ENCODE results near the gene MICB. TPM values are rescaled to one million over a fixed set of nuclear protein-coding genes. Genes with fewer than 3 reads are reported as not detected.
A peak's percentile ranks its signal among the peaks of the same experiment; 100 is the strongest.

The MICB gene
- total RNA-seq, 2 donors from 2014 or later: 1.6 to 3.1 TPM

- no peak overlapping the region for H3K27ac ChIP-seq
- TF ChIP-seq CTCF (IDR thresholded peaks at IDR 0.05): no peak
- peaks cover 22% of the 10 kb centered on the region for H3K36me3 ChIP-seq
- H3K9me3 ChIP-seq: no peaks in the 10 kb centered on the region
- H3K27me3 ChIP-seq: no peaks in the 10 kb centered on the region
- H3K4me1 ChIP-seq: peaks cover 0 to 35% of the 10 kb centered on the region in 2 donors
- H3K4me3 ChIP-seq: no peak overlapping the region
- DNase-seq (ENCODE audit: low spot score): no peak
Observed at GRCh38 chr6:31544676-31545075, 46.7 kb downstream of the MICB start.

- Histone ChIP-seq H3K4me1 (peaks cover 0 to 29% of the 10 kb centered on the region in 2 donors), H3K4me3 (no peak overlapping the region)
- no peak for DNase-seq (ENCODE audit: low spot score)
Observed at GRCh38 chr6:31545291-31545690, 47.3 kb downstream of the MICB start.

GRCh38 chr6:31546339-31546957 is 48.5 kb downstream of the MICB start, which contains the start of gene ATP6V1G2:
Gene ATP6V1G2, minus strand, starts transcription at chr6:31546608. Its CDS starts 49 bp downstream, at chr6:31546559.
- H3K4me3 ChIP-seq: peak within 1 kb of the TSS; percentile 43 to 50
- TF ChIP-seq CTCF (IDR thresholded peaks at IDR 0.05): peak; percentile 89 to 98
- peaks cover 0 to 26% of the 10 kb centered on the region in 2 donors for H3K4me1 ChIP-seq
- DNase-seq (ENCODE audit: low spot score): peak; percentile 93
- no peaks in the 10 kb centered on the region for H3K9me3 ChIP-seq
- H3K27ac ChIP-seq: peak within 1 kb of the TSS; percentile 88 to 89
- H3K27me3 ChIP-seq: no peaks in the 10 kb centered on the region
- peaks cover 23% of the 10 kb centered on the region for H3K36me3 ChIP-seq

More at GRCh38 chr6:31545291-31545690, 47.3 kb downstream of the MICB start:
- peaks cover 17% of the 10 kb centered on the region for H3K36me3 ChIP-seq
- H3K27me3 ChIP-seq: no peaks in the 10 kb centered on the region
- H3K27ac ChIP-seq: no peak overlapping the region
- no peaks in the 10 kb centered on the region for H3K9me3 ChIP-seq
- TF ChIP-seq CTCF (IDR thresholded peaks at IDR 0.05): no peak

GRCh38 chr6:31546958-31547726 is 49.2 kb downstream of the MICB start, which contains the start of gene NFKBIL1:
Gene NFKBIL1, plus strand, starts transcription at chr6:31547608. Its CDS starts 87 bp downstream, at chr6:31547695.
- H3K27me3 ChIP-seq: no peaks in the 10 kb centered on the region
- peak; percentile 97 for DNase-seq (ENCODE audit: low spot score)
- H3K4me1 ChIP-seq: peaks cover 0 to 26% of the 10 kb centered on the region in 2 donors
- peak in 1 of 2 donors; percentile 6 for TF ChIP-seq CTCF (IDR thresholded peaks at IDR 0.05)
- H3K36me3 ChIP-seq: peaks cover 23% of the 10 kb centered on the region
- peak within 1 kb of the TSS; percentile 43 to 50 for H3K4me3 ChIP-seq
- no peaks in the 10 kb centered on the region for H3K9me3 ChIP-seq
- peak within 1 kb of the TSS; percentile 88 to 89 for H3K27ac ChIP-seq

- Histone ChIP-seq H3K4me1 (peaks cover 0 to 21% of the 10 kb centered on the region in 2 donors), H3K36me3 (peaks cover 23% of the 10 kb centered on the region), H3K4me3 (peak overlapping the region; percentile 43 to 50), H3K27ac (peak overlapping the region; percentile 88 to 89), H3K9me3 (no peaks in the 10 kb centered on the region), H3K27me3 (no peaks in the 10 kb centered on the region)
- no peak for DNase-seq (ENCODE audit: low spot score)
- no peak for TF ChIP-seq CTCF (IDR thresholded peaks at IDR 0.05)
Observed at GRCh38 chr6:31547727-31548543, 50.0 kb downstream of the MICB start.
